Lower leg skin (tissue), 4 donors: ENCODE measurements around the gene METTL22. TPM values are rescaled to one million over a fixed set of nuclear protein-coding genes. Genes with fewer than 3 reads are reported as not detected.

Source experiments
- DNase-seq, 2 donors: peaks; one replicate each; pipeline ENCODE4 v3.0.0-alpha.2; 2019; ENCODE audit warnings: low spot score in 2 of 2
- H3K4me3 ChIP-seq: fragments of 200-600 bp; sonication (generic); 2 replicates; pipeline ENCODE4 v1.5.1; 2017; ENCODE audit warnings: mild to moderate bottlenecking, low read depth; ENCODE audit not compliant: poor library complexity, severe bottlenecking
- CTCF ChIP-seq, 3 donors: fragments of 450-650 bp; IDR thresholded peaks; one replicate each; pipeline ENCODE4 v1.5.1; 2016; ENCODE audit warnings: antibody characterized with exemption in 3 of 3, mild to moderate bottlenecking in 3 of 3, moderate library complexity in 2 of 3
- POLR2A ChIP-seq, 2 donors: fragments of 450-650 bp; IDR thresholded peaks; one replicate each; pipeline ENCODE4 v1.6.1; 2016 to 2017; ENCODE audit warnings: antibody characterized with exemption in 2 of 2, mild to moderate bottlenecking in 1 of 2, moderate library complexity in 1 of 2
- WGBS, 2 donors: methylation state at CpG; one replicate each; pipeline ENCODE4 v1.1.5; 2018; 5-methylcytosine and 5-hydroxymethylcytosine counted together
- intact Hi-C: fragments of 100-400 bp; cut with DNase I; formaldehyde crosslinking; loops from one replicate; pipeline ENCODE4 v1.15.0; 2023; ENCODE audit warnings: low total_unique reads
- total RNA-seq, 4 donors: library from RNA; depleted of rRNA; stranded (reverse); fragments of >200 nt; gene quantifications; one replicate each; pipeline ENCODE4 v1.1.0, GENCODE V29; 2016

Gene METTL22
- total RNA-seq, 4 donors from 2014 or later: 12.9 to 49.0 (median 21.1) TPM

GRCh38 chr16:8583732-8584131 lies 37.8 kb upstream of the METTL22 start:
- no peak overlapping the region for H3K4me3 ChIP-seq
- intact Hi-C loops: no loop called here
- no peak for DNase-seq
- no peak for TF ChIP-seq CTCF (IDR thresholded peaks at IDR 0.05)
- WGBS, 2 donors: 73 to 77% methylated on average over 4 of the region's 4 CpGs

- 55 to 57% methylated on average over 2 of the region's 2 CpGs for WGBS, 2 donors
- intact Hi-C loops: no loop called here
Observed at GRCh38 chr16:8585041-8585440, 36.5 kb upstream of the METTL22 start.

GRCh38 chr16:8585857-8586256 lies 35.6 kb upstream of the METTL22 start:
- no peak for DNase-seq
- TF ChIP-seq CTCF (IDR thresholded peaks at IDR 0.05) (no peak), POLR2A (IDR thresholded peaks at IDR 0.05) (no peak)
- 88 to 90% methylated on average over 3 of the region's 3 CpGs for WGBS, 2 donors
- intact Hi-C loops: no loop called here
- H3K4me3 ChIP-seq: no peak overlapping the region

More at GRCh38 chr16:8585041-8585440, 36.5 kb upstream of the METTL22 start:
- no peak overlapping the region for H3K4me3 ChIP-seq
- DNase-seq: no peak
- TF ChIP-seq CTCF (IDR thresholded peaks at IDR 0.05) (no peak), POLR2A (IDR thresholded peaks at IDR 0.05) (no peak)

- DNase-seq: no peak
- H3K4me3 ChIP-seq: no peak overlapping the region
- intact Hi-C loops: no loop called here
- no peak for TF ChIP-seq CTCF (IDR thresholded peaks at IDR 0.05)
- no peak for TF ChIP-seq POLR2A (IDR thresholded peaks at IDR 0.05)
Observed at GRCh38 chr16:8587065-8587464, 34.4 kb upstream of the METTL22 start.

DNA sequence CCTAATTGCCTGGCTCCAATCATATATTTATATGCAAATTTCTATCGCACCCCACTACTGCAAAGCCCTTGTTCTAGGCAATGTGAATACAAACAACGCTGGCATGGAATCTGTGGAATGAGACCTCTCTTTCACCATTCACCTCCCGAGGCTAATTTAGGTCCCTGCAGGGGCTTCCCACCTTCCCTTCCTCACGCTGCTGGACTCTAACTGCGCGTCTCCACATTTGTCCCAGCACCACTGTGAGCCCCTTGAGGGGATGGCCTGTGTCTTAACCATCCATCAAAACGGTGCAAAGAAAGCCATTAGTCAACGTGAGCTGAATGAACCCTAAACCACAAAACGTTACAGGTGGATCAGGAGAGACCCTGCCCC lies 32.8 kb upstream of the METTL22 start:
- WGBS, 2 donors: 2 to 12% methylated on average over 9 of the region's 9 CpGs
- TF ChIP-seq POLR2A (IDR thresholded peaks at IDR 0.05): no peak
- TF ChIP-seq CTCF (IDR thresholded peaks at IDR 0.05): no peak
- no peak overlapping the region for H3K4me3 ChIP-seq
- no peak for DNase-seq
- intact Hi-C loops: no loop called here

DNA sequence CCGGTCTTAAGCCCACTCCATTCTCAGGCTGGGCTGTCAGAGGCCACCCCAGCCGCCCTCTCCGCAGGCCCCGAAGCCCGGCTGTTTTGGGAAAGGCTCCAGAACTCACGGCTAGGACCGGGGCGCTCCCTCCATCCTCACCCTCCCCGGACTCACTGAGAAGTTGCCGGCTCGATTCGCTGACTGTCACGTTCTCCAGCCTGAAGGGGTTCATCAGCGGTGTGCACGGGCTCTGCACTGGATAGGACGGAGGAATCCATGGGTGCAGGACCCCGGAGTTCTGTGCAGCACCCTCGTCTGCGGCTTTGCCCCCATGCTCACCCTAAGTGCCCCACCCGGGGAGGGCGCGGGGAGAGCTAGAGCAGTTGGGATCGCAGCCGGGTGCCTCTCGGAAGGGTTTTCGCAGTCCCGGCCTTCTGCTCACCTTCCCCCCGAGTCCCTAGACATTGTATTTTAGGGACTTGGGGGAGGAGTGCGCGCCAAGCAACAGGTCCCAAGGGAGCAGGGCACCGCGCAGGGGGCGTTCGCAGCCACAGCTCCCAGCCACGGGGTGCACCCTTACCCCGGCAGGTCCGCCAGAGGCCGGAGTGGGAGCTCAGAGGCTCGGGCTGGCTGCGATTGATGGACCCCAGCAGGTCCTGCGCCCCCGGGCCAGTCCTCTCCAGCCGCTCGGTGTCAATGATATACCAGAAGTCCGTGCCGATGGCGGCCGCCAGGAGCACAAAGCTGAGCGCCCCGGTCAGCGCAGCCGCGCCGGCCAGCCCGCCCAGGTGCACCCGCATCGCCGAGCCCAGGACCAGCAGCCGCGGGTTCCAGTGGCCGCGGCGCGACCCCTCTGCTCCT lies 32.2 kb upstream of the METTL22 start:
- TF ChIP-seq POLR2A (IDR thresholded peaks at IDR 0.05): no peak
- no peak for TF ChIP-seq CTCF (IDR thresholded peaks at IDR 0.05)

More for the DNA sequence above, 32.2 kb upstream of the METTL22 start:
- intact Hi-C loops: no loop called here
- no peak for DNase-seq
- H3K4me3 ChIP-seq: no peak overlapping the region
- WGBS, 2 donors: 0 to 1% methylated on average over 21 to 22 of the region's 64 CpGs
